ENCODE results near the gene GMPR2.

Gene GMPR2

GRCh38 chr14:24270537-24271133, 37.9 kb downstream of the GMPR2 start:
- DNase-seq: no peak

- peak; percentile 91 for DNase-seq
Measured at GRCh38 chr14:24271134-24271833, 38.6 kb downstream of the GMPR2 start, which contains the start of gene RABGGTA. Gene RABGGTA (minus strand): TSS chr14:24271597. CDS start chr14:24271115, 482 bp downstream.

- DNase-seq: no peak
Measured at GRCh38 chr14:24271834-24272263, 39.1 kb downstream of the GMPR2 start.

- DNase-seq: no peak
Measured at GRCh38 chr14:24272467-24272866, 39.7 kb downstream of the GMPR2 start.

GRCh38 chr14:24273422-24273998, 40.8 kb downstream of the GMPR2 start:
- no peak for DNase-seq

- peak; percentile 22 for DNase-seq
Measured at GRCh38 chr14:24274101-24274543, 41.4 kb downstream of the GMPR2 start.

- no peak for DNase-seq
Measured at GRCh38 chr14:24277071-24277470, 44.3 kb downstream of the GMPR2 start.

- no peak for DNase-seq
Measured at GRCh38 chr14:24277606-24278321, 45.0 kb downstream of the GMPR2 start.

GRCh38 chr14:24278424-24278823, 45.7 kb downstream of the GMPR2 start:
- no peak for DNase-seq

- DNase-seq: peak; percentile 53
Measured at GRCh38 chr14:24279301-24280186, 46.8 kb downstream of the GMPR2 start.

GRCh38 chr14:24280797-24281460, 48.2 kb downstream of the GMPR2 start:
- DNase-seq: no peak

- no peak for DNase-seq
Measured at GRCh38 chr14:24281636-24282035, 48.9 kb downstream of the GMPR2 start.

- DNase-seq: no peak
Measured at GRCh38 chr14:24282736-24283135, 50.0 kb downstream of the GMPR2 start.

- DNase-seq: no peak
Measured at GRCh38 chr14:24283796-24284460, 51.2 kb downstream of the GMPR2 start.

GRCh38 chr14:24284501-24285035, 51.8 kb downstream of the GMPR2 start:
- DNase-seq: no peak

- no peak for DNase-seq
Measured at GRCh38 chr14:24285351-24285750, 52.6 kb downstream of the GMPR2 start.

- DNase-seq: no peak
Measured at GRCh38 chr14:24286996-24287395, 54.3 kb downstream of the GMPR2 start.

All from activated T-cell treated with anti-CD3 and anti-CD28 coated beads, Interleukin-2, amount 50 U/mL, for 1 hour (primary cell).